SIG-M5 (cell line): ENCODE measurements around the gene METRNL.

Experiments
- DNase-seq: peaks from one replicate; lab custom pipeline; 2025; lab: John Stamatoyannopoulos, UW

Gene METRNL

GRCh38 chr17:83080579-83080857 lies 1.1 kb downstream of the METRNL start:
- DNase-seq, result no peak

DNA sequence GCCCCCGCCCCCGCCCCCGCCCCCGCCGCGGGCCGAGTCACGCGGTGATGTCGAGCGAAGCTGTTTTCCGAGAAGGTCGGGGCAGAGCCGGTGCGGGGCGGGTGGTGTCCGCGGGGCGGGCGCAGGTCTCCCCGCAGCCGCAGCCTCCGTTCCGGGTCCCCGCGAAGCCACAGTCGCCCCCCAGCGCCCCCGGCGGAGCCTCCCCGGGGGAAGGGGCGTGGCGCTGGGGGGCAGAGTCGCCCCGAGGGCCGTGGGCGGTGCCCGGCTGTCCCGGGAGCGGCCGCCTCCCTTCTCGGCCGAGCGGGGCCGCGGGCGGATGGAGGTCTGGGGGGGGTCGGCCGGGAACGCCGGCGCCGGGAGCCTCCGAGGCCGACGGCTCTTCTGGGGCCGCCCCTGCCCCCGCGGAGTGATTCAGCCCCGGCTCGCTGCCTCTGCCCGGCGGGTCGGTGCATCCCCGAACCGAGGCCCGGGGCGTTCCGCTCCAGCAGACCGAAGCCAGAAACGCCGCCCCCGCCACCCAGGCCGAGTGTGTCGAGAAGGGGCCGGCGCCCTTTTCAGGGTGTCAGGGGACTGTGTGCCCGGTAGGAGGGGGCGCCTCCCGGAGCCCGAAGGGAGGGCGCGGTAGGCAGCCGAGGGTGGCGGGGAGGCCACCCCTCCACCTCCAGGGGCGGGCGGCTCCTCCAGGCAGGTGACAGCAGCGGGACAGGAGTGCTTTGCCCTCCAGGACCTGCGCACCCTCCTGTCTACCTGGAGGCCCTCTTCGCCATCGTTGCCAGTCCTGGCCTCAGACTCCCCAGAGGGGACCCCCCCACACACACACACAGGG lies 1.7 kb downstream of the METRNL start:
- no peak for DNase-seq

- no peak for DNase-seq
Measured at GRCh38 chr17:83081684-83082201, 2.3 kb downstream of the METRNL start.

DNA sequence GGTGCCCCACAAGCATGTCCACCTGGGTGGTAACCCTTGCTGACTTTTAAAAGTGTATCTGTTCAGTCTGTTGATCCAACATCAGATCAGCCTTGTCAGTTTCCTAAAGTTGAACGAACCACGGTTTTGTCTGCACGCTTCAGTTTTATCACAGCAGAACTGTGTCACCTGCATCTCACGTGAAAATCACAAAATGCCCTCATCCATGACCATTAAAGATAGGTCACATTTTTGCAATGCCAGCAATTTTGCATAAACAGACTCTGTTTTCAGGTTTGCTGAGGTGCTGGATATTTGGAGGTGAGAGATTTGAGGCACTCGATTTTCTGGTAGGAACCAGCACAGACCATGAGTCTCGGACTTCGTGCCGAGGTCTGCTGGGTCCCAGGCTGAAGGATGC lies 3.0 kb downstream of the METRNL start:
- DNase-seq, result no peak

- no peak for DNase-seq
Measured at GRCh38 chr17:83082909-83083367, 3.5 kb downstream of the METRNL start.

DNA sequence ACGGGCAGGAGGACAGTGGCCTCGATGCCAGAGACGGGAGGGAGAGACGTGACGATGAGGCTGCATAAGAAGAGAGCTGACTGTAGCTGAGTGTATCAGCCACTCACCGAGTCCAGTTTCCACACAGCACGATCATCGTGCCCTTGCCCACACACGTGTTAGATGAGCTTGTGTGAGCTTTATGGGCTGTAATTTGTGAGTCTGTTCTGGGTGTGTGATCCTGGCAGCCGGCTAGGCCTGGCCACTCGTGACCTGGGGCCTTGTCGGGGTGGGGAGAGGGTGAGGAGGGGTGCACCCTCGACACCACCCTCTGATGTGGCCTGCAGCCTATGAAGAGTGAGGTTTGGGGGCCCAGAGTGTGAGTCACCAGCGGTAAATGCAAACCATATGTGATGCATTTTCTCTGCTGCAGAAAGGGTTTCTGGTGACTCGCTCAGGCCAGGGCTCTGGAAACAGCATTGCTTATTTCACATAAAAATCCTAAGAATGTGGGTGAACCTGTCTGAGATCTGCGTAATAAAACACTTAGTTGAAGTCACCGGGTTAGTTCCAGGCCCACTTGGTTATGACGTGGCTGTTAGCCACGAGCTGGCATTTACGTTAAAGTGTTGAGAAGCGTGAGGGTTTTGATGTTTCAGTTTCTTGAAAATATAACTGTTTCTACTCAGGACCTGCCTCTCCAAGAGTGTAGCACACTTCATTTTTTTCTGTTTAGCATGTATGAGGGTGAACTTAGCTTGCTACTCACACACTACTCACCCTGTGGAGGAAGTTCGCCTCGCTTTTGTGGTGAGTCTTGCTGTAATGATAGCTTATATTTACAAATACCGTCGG lies 4.2 kb downstream of the METRNL start:
- peak; percentile 18 for DNase-seq

DNA sequence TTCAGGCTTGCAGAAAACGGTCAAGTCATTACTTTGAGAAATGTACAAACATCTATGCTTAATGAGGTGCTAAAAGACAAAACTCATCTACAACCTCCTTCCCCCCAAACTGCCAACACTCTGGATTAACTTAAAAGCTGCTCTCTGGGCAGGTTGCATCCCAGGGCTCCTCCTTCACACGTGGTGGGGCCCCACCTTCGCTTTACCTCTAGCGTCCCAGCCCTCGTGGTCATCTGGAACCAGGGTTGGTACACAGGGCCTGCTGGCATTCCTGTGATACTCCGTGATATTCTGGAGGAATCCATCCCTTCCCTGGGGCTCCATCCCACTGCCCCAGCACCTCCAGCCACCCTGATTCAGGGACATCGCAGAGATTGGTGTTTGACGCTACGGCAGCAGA lies 4.8 kb downstream of the METRNL start:
- no peak for DNase-seq

GRCh38 chr17:83084621-83085056 lies 5.2 kb downstream of the METRNL start:
- DNase-seq, result no peak

DNA sequence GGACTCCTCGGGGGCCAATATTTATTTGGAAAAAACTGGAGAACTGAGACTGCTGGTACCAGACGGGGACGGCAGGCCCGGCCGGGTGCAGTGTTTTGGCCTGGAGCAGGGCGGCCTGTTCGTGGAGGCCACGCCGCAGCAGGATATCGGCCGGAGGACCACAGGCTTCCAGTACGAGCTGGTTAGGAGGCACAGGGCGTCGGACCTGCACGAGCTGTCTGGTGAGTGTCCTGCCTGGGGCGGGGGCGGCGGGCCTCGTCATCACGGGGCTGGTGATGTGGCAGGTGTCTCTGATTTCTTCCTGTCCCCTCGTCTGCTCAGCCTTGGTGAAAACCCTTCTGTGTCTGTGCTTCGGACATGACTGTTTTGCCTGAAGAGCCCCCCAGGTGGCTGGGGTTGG lies 5.7 kb downstream of the METRNL start:
- DNase-seq, result no peak

DNA sequence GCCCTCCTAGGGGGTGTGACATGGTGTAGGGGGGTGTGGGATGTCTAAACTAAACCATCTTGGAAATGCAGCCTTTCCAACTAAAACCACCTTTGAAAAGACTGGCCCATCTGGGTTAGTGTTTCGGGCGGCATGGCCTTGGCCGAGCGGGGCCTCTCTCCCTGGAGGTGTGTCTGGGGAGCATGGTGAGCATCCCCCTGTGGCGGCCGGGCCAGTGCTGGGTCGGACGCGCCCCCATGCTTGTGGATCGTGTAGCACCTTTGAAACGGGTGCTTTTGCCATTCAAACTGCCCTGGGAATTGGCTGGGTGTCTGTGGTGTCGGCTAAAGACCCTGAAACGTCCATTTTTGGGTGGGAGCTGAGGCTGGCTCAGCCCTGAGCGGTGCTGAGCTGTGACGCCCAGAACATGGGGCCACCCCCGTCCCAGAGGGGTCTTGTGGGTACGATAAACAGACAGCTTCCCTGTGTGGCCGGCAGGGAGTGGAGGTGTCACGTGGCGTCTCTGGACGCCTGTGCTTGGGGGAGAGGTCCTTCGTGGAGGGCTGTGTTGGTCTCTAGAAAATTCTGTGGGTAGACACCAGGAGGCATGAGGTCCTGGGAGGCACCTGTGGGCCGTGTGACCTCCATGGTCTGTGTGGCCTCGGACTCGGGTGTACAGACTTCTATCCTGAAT lies 6.3 kb downstream of the METRNL start:
- no peak for DNase-seq

- DNase-seq, result no peak
Measured at GRCh38 chr17:83086199-83086880, 6.9 kb downstream of the METRNL start.

DNA sequence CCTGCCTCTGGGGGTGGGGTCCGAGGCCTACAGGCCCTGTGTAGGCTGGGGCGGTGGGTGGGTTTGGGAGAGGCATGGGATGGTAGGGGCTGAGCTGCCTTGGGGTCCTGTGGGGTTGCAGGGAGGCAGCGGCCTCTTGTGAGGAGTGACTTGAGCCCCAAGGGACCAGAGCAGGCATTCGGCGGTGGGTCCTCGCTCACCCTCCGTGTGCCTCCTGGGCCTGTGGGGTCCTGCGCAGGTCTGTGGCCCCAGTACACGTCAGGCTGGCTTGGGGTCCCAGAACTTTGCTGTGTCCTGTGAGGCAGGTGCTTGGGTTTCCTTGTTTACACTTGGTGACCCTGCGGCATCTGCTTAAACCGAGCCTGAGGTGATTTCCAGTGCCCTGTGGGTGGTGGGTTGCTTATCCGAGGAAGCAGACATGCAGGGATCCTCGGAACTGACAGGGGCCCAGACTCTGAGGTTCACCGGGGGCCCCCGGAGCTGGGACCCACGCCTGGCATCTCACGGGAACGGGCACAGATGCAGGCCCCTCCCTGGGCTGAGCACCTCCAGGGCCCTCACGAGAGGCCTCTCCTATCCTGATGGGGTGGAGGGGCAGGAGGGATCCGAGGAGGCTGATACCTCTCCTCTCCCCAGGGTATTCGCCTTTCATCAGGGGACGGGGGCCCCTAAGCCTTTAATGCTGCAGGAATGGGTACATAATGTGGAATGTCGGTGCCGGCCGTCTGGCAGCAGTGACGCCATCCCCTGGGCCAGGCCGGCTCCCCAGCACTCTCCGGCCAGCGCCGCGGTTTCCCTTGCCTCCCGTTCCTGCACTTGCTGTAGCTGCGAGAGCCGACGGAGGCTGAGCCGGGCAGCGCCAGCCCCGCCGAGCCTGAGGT lies 7.7 kb downstream of the METRNL start:
- no peak for DNase-seq

DNA sequence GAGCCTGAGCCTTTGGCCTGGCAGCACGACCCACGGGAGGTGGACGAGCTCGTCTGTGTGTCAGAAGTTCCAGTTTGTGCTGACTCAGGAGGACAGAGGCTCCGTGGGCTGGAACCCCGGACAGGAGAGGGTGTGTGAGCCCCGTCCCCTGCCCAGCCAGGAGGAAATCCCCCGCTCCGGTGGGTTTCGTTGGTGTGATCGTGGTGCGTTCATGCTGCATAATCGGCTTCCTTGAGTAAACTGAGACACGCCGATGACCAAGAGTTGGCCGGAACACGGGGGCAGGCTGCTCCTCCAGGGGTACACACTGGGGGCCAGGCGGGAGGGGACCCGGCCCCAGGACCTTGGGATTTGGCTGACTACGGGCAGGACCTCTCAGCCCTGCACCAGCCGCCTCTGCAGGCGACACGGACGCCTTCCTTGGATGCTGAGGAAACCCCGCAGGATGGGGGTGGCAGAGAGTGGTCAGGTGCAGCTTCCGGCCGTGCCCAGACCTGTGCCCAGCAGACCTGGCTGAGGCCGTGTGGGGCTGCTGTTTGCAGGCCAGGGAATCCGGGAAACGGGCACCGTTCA lies 8.5 kb downstream of the METRNL start:
- DNase-seq, result no peak

DNA sequence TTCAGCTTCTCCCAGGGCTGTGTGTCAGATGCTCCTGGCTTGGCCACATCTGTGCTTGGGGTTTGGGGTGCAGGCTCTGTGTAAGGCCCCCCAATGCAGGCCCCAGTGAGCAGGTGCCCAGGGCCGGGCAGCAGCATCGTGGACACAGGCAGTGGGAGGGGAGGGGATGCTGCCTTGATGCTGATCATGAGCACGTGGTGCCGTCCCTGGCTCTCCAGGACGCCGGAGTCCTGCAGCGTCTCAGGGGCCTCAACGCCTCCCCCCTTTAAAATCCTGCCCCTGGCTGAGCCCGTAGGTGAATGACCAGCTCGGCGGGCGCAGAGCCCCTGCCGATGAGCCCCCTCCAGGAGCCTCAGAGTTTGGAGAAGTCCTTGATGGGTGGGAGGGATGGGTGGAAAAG lies 9.0 kb downstream of the METRNL start:
- no peak for DNase-seq

DNA sequence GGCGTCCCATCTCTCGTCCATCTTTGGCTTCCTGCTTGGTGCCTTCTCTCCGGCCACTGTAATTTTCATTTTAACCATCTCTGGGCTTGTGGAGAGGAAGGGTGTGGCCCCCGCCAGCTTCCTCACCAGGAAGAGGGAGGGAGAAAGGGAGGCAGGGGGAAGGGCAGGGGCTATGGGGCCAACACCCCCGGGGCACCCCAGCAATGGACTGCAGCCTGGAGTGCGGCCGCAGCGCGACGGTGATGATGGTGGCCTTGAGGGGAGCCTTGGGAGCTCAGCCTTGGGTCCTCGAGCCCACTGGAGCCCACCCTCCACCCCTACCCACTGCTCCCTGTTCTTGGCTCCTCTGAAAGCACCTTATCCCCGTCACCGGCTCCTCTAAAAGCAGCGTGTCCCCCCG lies 9.5 kb downstream of the METRNL start:
- no peak for DNase-seq

GRCh38 chr17:83089328-83090132 lies 10.1 kb downstream of the METRNL start:
- DNase-seq, result no peak

GRCh38 chr17:83090444-83091256 lies 11.2 kb downstream of the METRNL start:
- no peak for DNase-seq

DNA sequence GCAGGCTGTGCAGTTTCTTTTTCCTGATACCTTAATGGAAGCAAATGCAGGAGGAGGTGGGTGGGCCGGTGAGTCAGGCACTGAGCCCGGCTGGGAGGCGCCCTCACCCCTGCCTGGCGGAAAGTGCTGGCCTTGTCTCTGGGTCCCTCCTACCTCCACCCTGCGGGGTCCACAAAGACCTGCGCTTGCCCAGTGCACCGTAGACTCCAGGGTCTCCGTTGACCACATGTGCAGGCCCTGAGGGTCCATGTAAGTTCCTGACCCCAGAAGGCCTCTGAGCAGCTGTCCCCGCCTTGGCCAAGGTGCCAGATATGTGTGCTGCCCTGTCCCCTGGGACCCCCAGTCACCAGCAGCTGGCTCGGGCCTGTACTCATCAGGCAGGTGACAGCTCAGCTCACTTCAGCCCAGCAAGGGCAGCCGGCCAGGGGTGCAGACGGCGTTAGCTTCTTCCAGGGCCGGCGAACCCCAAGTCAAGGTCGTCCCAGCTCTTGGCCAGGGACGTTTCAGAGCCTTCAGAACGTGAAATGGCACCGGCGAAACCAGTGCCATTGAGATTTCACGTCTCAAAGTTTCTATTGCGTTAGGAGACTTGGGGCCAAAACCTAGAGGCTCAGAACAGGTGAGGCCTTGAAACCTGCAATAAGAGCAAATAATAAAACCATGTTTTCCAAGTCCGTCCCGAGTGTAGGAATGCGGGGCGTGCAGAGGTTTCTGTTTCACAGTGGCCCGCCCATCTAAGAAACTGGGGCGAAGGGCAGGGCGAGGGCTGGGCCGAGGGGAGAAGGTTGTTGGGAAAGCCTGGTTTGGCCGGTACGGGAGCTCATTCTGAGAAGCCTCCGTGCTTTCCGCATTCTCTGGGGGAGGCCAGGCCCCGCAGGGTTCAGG lies 12.1 kb downstream of the METRNL start:
- no peak for DNase-seq
